GM21423 (cell line): ENCODE results near the gene ALDH1A1.

Source experiments
- ATAC-seq: cut with Tn5 transposase; IDR thresholded peaks from one replicate; pipeline ENCODE4 v1.9.1; 2021; ENCODE audit warnings: mild to moderate bottlenecking, moderate library complexity; ENCODE audit not compliant: unreplicated experiment

The ALDH1A1 gene

GRCh38 chr9:72952914-72953313 lies at the start of gene ALDH1A1:
TSS of gene ALDH1A1 (minus strand) at chr9:72953053. CDS start at chr9:72953000, 53 bp downstream.
- ATAC-seq = no peak

GRCh38 chr9:73001860-73002259 lies 49.0 kb upstream of the ALDH1A1 start:
- ATAC-seq = no peak

DNA sequence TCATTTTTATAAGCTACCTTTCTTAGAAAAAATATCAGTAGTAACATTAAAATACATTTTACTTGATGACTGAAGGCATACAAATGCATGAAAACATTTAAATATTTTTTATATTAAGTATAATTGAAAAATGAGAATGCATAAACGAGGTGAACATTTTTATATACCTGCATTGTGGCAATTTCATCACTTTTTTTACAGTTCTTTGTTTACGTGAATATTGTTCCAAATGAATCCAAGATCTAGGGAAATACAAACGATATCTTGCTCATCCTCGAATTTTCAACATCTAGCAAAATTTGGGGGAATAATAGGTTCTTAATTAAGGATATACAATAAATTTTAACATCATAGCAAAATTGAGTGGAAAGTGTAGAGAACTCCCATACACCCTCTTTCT lies 45.5 kb upstream of the ALDH1A1 start:
- ATAC-seq = no peak

- ATAC-seq = no peak
Observed at GRCh38 chr9:72997387-72997995, 44.6 kb upstream of the ALDH1A1 start.

DNA sequence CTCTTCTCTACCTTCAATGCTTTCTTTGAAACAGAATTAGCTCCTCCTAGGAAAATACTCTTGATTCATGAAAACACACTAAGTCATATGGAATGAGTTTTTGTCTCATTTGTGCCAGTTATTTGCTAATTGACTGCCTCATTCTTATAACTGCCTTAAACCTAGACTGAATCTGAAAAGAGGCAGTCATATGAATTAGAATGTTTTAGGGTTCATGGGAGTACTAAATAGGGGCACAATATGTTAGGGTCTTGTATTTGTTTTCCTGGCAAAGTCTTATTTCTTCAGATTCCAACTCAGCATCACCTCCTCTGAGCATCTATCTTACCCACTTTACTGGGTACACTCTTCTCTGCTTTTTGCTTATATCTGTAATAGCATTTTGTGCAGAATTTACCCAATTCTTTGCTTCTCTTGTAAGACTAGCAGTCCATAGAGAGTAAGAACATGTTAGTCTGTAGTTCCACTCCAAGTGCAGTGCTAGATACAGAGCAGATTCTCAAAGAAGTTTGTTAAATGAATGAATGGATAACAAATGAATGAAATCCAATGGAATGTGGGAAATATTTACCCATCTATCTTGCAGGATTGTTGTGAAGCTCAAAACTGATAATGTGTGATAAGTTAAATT lies 43.9 kb upstream of the ALDH1A1 start:
- ATAC-seq = no peak

DNA sequence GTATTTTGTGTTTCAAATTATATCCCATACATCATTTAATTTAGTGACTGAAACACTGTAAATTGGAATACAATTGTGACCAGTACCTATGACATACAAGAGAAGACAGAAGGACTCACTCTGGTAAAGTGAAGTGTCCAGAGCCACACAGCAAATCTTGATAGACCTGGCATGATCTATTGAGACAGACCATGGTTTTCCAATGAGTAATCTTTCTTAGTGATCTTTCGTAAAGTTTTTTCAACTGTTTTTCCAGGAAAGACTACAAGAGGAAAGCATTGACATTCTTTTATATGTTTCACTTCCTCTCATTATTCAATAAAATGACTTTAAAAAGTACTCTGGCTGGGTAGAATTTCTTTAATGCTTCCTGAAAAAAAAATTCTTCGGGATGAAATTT lies 43.3 kb upstream of the ALDH1A1 start:
- no peak for ATAC-seq

GRCh38 chr9:72995131-72996024 lies 42.5 kb upstream of the ALDH1A1 start:
- no peak for ATAC-seq

DNA sequence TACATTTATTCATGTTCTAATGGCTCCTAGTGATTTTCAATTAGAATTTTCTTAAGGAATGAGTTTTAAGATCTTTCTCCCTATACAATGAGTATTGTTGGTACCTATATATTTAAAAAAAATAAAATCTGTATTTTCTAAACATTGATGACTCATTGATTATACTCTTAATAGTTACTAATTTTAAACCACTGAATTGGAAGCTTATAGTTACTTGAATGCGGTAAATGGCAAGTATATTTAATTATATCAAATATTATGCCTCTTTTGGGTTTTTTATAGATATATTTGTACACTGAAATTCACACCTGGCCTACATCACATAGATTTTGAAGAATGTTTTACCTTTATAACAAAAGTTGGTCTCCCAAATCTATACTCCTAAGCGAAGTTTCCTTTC lies 38.9 kb upstream of the ALDH1A1 start:
- no peak for ATAC-seq

DNA sequence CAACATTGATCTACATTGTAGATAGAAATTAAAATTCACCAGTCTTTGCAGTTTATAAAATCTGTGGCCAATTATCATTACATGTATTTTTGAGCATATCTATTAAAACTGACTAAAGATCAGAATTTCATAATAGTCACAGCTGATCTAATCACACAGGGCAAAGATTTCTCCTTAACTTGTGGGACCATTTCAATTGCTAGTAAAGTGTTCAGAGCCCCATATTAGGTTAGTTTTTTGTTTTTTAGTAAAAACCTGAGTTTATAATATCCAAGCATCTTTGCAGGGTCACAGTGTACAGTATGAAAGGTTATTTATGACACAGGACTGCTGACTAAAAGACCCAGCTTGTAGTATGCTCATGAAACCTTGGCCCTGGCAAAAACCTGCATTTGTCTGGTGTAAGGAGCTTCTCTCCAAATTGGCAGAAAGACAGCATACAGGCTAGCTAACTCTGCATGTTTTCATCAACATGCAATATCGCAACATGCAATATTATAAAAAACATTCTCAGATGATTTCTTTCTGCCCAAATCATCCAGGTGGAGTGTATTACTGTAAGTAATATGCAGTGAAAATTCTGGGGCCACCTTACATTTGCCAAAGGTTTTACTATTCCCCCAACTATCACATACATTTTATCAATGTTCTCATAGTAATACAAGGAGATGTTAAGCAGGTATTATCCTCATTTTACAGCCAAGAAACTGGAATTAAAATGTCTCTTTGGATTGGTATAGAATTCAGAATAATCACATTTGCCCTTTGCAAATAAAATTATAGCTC lies 37.7 kb upstream of the ALDH1A1 start:
- no peak for ATAC-seq

GRCh38 chr9:72986522-72987116 lies 33.8 kb upstream of the ALDH1A1 start:
- no peak for ATAC-seq

DNA sequence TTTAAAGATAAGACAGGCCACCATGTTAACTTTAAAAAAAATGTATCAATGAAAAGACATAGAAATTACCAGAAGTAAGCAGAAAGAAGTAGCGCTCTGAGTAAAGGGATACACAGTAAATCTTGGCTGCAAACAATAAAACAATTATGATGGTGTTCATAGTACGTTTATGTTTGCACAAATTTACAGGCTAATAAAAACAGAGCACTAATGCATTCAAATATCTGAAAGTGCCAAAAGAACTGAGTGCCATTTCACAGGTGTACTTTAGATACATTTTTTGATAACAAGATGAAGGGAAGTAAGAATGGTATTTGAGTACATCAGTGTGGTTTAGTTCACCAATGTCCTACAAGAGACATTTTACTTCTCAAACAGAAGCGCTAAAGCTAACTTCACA lies 32.9 kb upstream of the ALDH1A1 start:
- ATAC-seq = no peak

- ATAC-seq = no peak
Observed at GRCh38 chr9:72984991-72985390, 32.1 kb upstream of the ALDH1A1 start.

DNA sequence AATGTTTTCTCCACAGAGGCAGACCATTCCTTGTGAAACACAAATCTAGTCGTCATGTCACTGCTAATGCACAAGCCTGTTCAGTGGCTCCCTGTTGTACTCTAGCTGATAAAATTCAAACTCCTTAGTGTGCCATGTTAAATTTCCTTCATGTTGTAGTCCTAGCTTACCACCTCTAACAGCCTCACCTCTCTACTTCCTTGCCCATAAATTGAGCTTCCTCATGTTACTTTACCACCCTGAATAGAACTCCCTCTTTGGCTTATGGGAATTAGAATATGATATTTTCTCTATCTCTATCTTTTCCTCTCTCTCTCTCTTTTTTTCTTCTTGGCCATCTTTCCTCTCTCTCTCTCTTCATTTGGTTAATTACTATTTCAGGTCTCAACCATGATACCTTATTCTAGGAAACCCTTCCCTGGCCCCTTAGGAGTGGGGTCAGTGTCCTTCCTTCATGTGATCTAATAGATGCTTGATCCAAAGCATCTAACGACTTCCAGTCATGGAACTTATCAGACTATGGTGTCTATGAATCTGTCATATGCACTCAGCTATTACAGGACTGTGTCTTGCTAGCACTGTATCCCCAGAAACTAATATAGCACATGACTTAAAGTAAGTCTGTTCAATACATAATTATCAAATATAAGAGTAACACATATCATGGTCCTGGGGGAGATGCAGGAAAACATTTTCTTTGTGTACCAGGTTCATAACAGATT lies 31.5 kb upstream of the ALDH1A1 start:
- no peak for ATAC-seq

DNA sequence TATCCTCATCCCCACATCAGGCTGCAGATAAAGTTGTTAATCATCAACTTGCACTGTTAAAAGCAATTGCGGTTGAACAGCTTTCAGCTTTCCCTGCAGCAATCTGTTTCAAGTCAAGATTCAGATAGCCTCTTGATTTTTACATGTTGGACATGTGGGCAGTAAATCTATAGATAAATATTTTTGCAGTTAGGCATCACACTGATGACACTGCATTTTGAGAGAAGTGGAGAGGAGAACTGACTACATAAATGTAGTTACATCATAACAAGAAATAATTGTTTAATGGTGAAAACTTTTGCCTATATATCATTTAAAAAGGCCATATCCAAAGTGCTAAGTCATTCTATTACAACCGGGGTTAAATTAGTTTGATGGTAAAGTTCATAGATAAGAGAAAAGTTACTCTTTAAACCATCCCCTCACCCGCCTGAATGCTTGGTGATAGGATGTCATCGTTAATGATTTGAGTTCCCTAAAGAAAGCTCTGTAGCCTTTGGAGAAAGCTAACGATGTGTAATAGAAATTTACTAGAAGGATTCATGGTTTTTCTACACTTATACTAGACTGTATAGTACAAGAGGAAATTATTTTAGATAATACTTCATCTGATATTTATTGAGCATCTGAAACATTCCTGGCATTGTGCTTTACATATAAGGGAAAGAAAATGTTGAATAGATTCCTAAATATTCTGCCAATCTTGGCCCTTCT lies 30.8 kb upstream of the ALDH1A1 start:
- ATAC-seq = no peak

DNA sequence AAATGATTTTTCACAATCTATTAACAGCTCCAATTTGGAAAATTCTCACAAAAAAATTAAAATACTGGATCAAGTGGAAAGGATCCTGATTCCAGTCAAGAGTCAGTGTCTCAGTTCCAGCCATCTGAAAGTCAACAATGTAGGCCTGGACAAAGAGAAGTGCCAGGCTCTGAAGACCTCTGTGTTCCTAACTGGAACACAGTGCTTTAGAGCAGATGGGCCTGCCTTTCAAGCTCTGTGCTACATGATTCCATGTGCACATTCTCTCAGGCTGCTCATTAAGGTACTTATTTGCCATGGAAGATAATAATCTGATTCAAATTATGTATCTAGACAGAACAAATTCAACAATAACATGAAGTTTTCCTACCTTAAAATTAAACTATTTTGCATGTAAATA lies 30.2 kb upstream of the ALDH1A1 start:
- ATAC-seq = no peak

DNA sequence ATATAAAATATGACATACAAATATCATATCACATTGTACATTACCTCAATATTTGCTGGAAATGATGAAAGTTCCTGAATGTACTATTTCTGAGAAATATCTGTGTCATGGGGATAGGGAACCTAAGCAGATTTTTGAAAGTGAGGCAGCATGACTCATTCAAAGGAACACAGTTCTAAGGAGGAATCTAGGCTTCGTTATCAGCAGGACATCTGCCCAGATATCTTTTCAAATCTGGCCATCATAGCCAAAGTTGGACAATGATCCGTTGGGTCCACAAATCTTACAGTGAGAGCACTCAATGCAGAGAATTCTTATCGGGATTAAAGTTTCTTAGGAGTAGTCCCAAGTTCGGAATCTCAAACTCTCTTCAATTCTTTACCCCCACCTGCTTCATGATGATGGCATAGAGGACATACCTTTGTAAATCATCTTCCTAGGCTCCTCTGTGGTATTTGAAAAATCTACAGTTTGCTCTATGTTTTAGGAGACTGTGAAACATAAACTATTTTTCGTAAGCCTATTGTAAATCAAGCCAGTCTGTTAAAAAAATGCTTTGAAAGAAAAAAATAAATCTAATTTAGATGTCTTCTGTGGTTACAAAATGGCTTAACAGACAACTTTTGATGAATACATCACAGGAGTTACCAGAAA lies 29.4 kb upstream of the ALDH1A1 start:
- no peak for ATAC-seq

DNA sequence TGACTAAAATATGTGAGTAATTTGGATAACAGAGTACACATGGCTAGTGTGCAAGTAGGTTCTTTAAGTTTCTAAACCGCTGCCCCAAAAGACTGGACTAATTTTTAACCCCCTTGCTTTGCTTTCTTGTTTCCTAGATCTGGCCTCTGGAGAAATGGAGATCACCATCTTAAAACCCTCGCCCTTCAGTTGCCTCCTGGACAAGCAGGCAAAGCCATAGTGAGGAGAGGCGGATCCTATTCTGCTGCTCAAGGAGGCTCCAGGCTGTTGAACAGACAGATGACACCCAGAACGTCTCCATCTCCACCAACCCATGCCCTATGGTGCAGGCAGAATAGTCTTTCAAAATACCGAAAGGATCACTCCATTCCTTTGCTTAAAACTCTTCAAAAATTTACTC lies 28.6 kb upstream of the ALDH1A1 start:
- no peak for ATAC-seq

GRCh38 chr9:72980600-72981265 lies 27.9 kb upstream of the ALDH1A1 start:
- no peak for ATAC-seq
